ENCODE results near the gene GSTA3. TPM values are rescaled to one million over a fixed set of nuclear protein-coding genes. Genes with fewer than 3 reads are reported as not detected.

The GSTA3 gene
- total and polyA plus RNA-seq, 2 experiments from 2014 or later = not detected

- ATAC-seq (peak; percentile 94), DNase-seq (ENCODE audit: low spot score) (peak; percentile 73)
- Mint-ChIP-seq H3K4me1 (peaks cover 7% of the 10 kb centered on the region), H3K27me3 (ENCODE audit: insufficient read depth, low read depth, poor library complexity) (no peaks in the 10 kb centered on the region), H3K27ac (no peak overlapping the region), H3K9me3 (peaks cover 20% of the 10 kb centered on the region), H3K36me3 (ENCODE audit: low read depth) (peaks cover 7% of the 10 kb centered on the region; the same call in 2 of the 3 replicates), H3K4me3 (no peak overlapping the region)
- H3K4me2 ChIP-seq = no peak overlapping the region
- H4K20me1 ChIP-seq (replicated peaks; ENCODE audit: insufficient read depth) = no peaks in the 10 kb centered on the region
- no peak overlapping the region for H3K4me3 ChIP-seq
- no peaks in the 10 kb centered on the region for H3K27me3 ChIP-seq (ENCODE audit: insufficient read depth)
- TF ChIP-seq JUNB (IDR thresholded peaks at IDR 0.05; ENCODE audit: unreplicated experiment) (no peak), NANOG (IDR thresholded peaks at IDR 0.05; ENCODE audit: borderline replicate concordance) (no peak), ZNF114 (CRISPR knock-in tag; IDR thresholded peaks at IDR 0.05) (no peak), POLR2AphosphoS5 (IDR thresholded peaks at IDR 0.05; ENCODE audit: low read depth) (no peak), EZH2 (IDR thresholded peaks at IDR 0.05; ENCODE audit: low read depth, unreplicated experiment) (no peak), REST (IDR thresholded peaks at IDR 0.05; ENCODE audit: unreplicated experiment) (no peak), ZNF331 (CRISPR knock-in tag; IDR thresholded peaks at IDR 0.05; ENCODE audit: low read depth) (no peak), ETS1 (IDR thresholded peaks at IDR 0.05) (no peak)
- TF ChIP-seq, protein P1, sequence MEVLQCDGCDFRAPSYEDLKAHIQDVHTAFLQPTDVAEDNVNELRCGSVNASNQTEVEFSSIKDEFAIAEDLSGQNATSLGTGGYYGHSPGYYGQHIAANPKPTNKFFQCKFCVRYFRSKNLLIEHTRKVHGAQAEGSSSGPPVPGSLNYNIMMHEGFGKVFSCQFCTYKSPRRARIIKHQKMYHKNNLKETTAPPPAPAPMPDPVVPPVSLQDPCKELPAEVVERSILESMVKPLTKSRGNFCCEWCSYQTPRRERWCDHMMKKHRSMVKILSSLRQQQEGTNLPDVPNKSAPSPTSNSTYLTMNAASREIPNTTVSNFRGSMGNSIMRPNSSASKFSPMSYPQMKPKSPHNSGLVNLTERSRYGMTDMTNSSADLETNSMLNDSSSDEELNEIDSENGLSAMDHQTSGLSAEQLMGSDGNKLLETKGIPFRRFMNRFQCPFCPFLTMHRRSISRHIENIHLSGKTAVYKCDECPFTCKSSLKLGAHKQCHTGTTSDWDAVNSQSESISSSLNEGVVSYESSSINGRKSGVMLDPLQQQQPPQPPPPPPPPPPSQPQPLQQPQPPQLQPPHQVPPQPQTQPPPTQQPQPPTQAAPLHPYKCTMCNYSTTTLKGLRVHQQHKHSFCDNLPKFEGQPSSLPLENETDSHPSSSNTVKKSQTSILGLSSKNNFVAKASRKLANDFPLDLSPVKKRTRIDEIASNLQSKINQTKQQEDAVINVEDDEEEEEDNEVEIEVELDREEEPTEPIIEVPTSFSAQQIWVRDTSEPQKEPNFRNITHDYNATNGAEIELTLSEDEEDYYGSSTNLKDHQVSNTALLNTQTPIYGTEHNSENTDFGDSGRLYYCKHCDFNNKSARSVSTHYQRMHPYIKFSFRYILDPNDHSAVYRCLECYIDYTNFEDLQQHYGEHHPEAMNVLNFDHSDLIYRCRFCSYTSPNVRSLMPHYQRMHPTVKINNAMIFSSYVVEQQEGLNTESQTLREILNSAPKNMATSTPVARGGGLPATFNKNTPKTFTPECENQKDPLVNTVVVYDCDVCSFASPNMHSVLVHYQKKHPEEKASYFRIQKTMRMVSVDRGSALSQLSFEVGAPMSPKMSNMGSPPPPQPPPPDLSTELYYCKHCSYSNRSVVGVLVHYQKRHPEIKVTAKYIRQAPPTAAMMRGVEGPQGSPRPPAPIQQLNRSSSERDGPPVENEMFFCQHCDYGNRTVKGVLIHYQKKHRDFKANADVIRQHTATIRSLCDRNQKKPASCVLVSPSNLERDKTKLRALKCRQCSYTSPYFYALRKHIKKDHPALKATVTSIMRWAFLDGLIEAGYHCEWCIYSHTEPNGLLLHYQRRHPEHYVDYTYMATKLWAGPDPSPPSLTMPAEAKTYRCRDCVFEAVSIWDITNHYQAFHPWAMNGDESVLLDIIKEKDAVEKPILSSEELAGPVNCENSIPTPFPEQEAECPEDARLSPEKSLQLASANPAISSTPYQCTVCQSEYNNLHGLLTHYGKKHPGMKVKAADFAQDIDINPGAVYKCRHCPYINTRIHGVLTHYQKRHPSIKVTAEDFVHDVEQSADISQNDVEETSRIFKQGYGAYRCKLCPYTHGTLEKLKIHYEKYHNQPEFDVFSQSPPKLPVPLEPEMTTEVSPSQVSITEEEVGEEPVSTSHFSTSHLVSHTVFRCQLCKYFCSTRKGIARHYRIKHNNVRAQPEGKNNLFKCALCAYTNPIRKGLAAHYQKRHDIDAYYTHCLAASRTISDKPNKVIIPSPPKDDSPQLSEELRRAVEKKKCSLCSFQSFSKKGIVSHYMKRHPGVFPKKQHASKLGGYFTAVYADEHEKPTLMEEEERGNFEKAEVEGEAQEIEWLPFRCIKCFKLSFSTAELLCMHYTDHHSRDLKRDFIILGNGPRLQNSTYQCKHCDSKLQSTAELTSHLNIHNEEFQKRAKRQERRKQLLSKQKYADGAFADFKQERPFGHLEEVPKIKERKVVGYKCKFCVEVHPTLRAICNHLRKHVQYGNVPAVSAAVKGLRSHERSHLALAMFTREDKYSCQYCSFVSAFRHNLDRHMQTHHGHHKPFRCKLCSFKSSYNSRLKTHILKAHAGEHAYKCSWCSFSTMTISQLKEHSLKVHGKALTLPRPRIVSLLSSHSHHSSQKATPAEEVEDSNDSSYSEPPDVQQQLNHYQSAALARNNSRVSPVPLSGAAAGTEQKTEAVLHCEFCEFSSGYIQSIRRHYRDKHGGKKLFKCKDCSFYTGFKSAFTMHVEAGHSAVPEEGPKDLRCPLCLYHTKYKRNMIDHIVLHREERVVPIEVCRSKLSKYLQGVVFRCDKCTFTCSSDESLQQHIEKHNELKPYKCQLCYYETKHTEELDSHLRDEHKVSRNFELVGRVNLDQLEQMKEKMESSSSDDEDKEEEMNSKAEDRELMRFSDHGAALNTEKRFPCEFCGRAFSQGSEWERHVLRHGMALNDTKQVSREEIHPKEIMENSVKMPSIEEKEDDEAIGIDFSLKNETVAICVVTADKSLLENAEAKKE (CRISPR knock-in tag; IDR thresholded peaks at IDR 0.05) = no peak
- 0 out of 2 replicates have a peak, but pooled peaks cover 3% of the 10 kb centered on the region for H3K4me1 ChIP-seq (ENCODE audit: insufficient read depth)
- H3K79me2 ChIP-seq (replicated peaks; ENCODE audit: insufficient read depth) = no peaks in the 10 kb centered on the region
- H3F3A ChIP-seq (replicated peaks; ENCODE audit: low read depth) = no peaks in the 10 kb centered on the region
- no peaks in the 10 kb centered on the region for H3K36me3 ChIP-seq (ENCODE audit: insufficient read depth)
- 0 out of 2 replicates have a peak, but pooled peaks cover 2% of the 10 kb centered on the region for H3K9me2 ChIP-seq (ENCODE audit: insufficient read depth)
- no peak overlapping the region for H2AFZ ChIP-seq
- no peak overlapping the region for H3K27ac ChIP-seq (ENCODE audit: low read depth)
Measured at GRCh38 chr6:52931351-52931750, 21.9 kb upstream of the GSTA3 start.

Data from GM23338 (cell line).